Cardiac fibroblast (primary cell): ENCODE results near the gene ACTL7A.
"Not testable (repeated sequence)": the region's sequence is repeated elsewhere in the genome, so short reads cannot be mapped to it uniquely, and the experiment has no call there.

Experiments
- DNase-seq, 2 donors: peaks; one replicate each; pipeline versions ENCODE4 v3.0.0 to v3.0.0-alpha.2; 2010; ENCODE audit warnings: low read depth in 2 of 2
- H3K4me3 ChIP-seq, 2 donors: replicated peaks in 1 of 2; 1 replicate in 1 of 2; 2 replicates in 1 of 2; pipeline ENCODE4 v1.5.1; 2011; ENCODE audit warnings: low read depth in 2 of 2, low read length in 2 of 2, mild to moderate bottlenecking in 2 of 2, moderate library complexity in 1 of 2
- CTCF ChIP-seq: IDR thresholded peaks from one replicate; pipeline ENCODE4 v1.5.1; 2011; ENCODE audit warnings: low read depth, mild to moderate bottlenecking, low read length, inconsistent platforms

ACTL7A gene

GRCh38 chr9:108845507-108845906 lies 16.6 kb upstream of the ACTL7A start:
- TF ChIP-seq CTCF, result no peak
- H3K4me3 ChIP-seq, result no peak overlapping the region
- no peak for DNase-seq

GRCh38 chr9:108845947-108846346 lies 16.1 kb upstream of the ACTL7A start:
- no peak for DNase-seq
- no peak overlapping the region for H3K4me3 ChIP-seq
- no peak for TF ChIP-seq CTCF

GRCh38 chr9:108848296-108848695 lies 13.8 kb upstream of the ACTL7A start:
- not testable (repeated sequence) for DNase-seq, H3K4me3 ChIP-seq

GRCh38 chr9:108850293-108850897 lies 11.7 kb upstream of the ACTL7A start:
- TF ChIP-seq CTCF, result peak; percentile 36
- H3K4me3 ChIP-seq, result no peak overlapping the region
- DNase-seq, result peak; percentile 56 to 66

- no peak for DNase-seq
- no peak overlapping the region for H3K4me3 ChIP-seq
- no peak for TF ChIP-seq CTCF
Observed at GRCh38 chr9:108851138-108851537, 10.9 kb upstream of the ACTL7A start.

GRCh38 chr9:108852079-108852478 lies 10.0 kb upstream of the ACTL7A start:
- no peak for DNase-seq
- no peak for TF ChIP-seq CTCF
- no peak overlapping the region for H3K4me3 ChIP-seq

GRCh38 chr9:108854094-108854493 lies 8.0 kb upstream of the ACTL7A start:
- no peak for TF ChIP-seq CTCF
- no peak for DNase-seq
- H3K4me3 ChIP-seq, result no peak overlapping the region
